Activated naive CD8-positive, alpha-beta T cell treated with anti-CD3 and anti-CD28 coated beads, Interleukin-2, amount 10 ng/mL, durations not matched to agents 7 days and 5 days (primary cell): ENCODE data around the gene ITIH5. TPM values are rescaled to one million over a fixed set of nuclear protein-coding genes. Genes with fewer than 3 reads are reported as not detected.
"Not testable (repeated sequence)": the region's sequence is repeated elsewhere in the genome, so short reads cannot be mapped to it uniquely, and the experiment has no call there.

Source experiments
- ATAC-seq: fragments of 150-1000 bp; cut with Tn5 transposase; one replicate; pipeline ENCODE4 v1.10.0; 2021; ENCODE audit warnings: low read depth, moderate library complexity
- POLR2A ChIA-PET: fragments of 350-600 bp; sonication (Branson Sonifier 250); formaldehyde crosslinking; loops from one replicate; lab custom pipeline; 2021; ENCODE audit warnings: antibody characterized with exemption; lab: Charles Lee
- DNase-seq: peaks from one replicate; pipeline ENCODE4 v3.0.0; 2021
- H3K27ac Mint-ChIP-seq: one replicate; pipeline ENCODE4 v1.8.0; 2022; ENCODE audit warnings: mild to moderate bottlenecking, mixed read lengths
- H3K27me3 Mint-ChIP-seq: one replicate; pipeline ENCODE4 v1.8.0; 2022; ENCODE audit warnings: mild to moderate bottlenecking, moderate library complexity, mixed read lengths
- H3K36me3 Mint-ChIP-seq: one replicate; pipeline ENCODE4 v1.8.0; 2021; ENCODE audit warnings: mild to moderate bottlenecking, mixed read lengths
- H3K4me1 Mint-ChIP-seq: one replicate; pipeline ENCODE4 v1.8.0; 2021; ENCODE audit warnings: mixed read lengths
- H3K4me3 Mint-ChIP-seq: one replicate; pipeline ENCODE4 v1.8.0; 2022; ENCODE audit warnings: mild to moderate bottlenecking, moderate library complexity, mixed read lengths
- H3K9me3 Mint-ChIP-seq: one replicate; pipeline ENCODE4 v1.8.0; 2021; ENCODE audit warnings: mixed read lengths
- total RNA-seq, 2 experiments: library from RNA; stranded (reverse); gene quantifications; one replicate each; pipeline ENCODE4 v1.2.3, GENCODE V29; 2021

The ITIH5 gene
- total RNA-seq, 2 experiments from 2014 or later: not detected

DNA sequence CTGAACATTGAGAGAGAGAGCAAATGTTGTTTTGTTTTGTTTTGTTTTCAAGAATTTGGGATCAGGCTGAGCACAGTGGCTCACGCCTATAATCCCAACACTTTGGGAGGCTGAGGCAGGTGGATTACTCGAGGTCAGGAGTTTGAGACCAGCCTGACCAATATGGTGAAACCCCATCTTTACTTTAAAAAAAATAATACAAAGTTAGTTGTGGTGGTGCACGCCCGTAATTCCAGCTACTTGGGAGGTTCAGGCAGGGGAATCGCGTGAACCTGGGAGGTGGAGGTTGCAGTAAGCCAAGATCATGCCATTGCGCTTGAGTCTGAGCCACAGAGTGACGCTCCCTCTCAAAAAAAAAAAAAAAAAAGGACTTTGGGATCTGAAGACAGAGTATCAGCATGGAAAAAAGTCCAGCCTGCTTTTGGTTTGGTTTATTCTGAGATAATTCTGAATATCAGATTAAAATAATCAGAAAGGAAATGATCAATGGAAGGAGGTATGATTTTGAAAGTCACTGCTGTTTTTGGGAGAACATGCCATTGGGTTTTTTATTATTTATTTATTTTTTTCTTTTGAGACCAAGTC is 34.5 kb upstream of the ITIH5 start:
- ATAC-seq (no peak), DNase-seq (no peak)
- H3K27me3 Mint-ChIP-seq: peaks cover 32% of the 10 kb centered on the region
- H3K27ac Mint-ChIP-seq: no peak overlapping the region
- no peak overlapping the region for H3K4me3 Mint-ChIP-seq
- H3K36me3 Mint-ChIP-seq: no peaks in the 10 kb centered on the region
- H3K4me1 Mint-ChIP-seq: no peaks in the 10 kb centered on the region
- POLR2A ChIA-PET: no interaction called here
- no peaks in the 10 kb centered on the region for H3K9me3 Mint-ChIP-seq

DNA sequence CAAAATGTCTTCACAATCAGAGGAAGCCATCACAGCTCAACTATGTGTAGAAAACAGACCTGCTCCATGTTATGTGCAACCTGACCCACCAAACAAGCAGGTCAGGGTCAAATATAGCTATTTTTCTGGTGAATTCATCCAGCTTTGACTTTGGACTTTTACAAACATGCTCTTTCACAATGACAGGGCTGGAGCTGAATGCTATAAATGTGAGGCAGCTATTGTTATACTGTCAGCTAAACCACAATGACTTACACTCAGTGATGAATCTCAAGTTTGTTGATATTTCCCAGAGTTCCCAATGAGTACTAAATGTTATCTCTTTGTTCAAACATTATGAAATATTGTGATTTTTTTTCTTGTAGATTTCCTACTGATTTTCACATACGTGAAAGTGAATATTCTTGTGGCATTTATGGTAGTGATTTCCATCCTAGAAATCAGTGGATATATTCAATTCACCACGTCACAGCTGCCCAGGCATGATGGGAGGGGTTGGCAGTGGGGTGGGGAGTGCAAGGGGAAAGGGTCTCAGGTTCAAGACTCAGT is 33.9 kb upstream of the ITIH5 start:
- Mint-ChIP-seq H3K4me3 (no peak overlapping the region), H3K9me3 (no peaks in the 10 kb centered on the region), H3K4me1 (no peaks in the 10 kb centered on the region), H3K36me3 (no peaks in the 10 kb centered on the region), H3K27ac (no peak overlapping the region), H3K27me3 (peaks cover 28% of the 10 kb centered on the region)
- DNase-seq (no peak), ATAC-seq (no peak)
- POLR2A ChIA-PET: no interaction called here

DNA sequence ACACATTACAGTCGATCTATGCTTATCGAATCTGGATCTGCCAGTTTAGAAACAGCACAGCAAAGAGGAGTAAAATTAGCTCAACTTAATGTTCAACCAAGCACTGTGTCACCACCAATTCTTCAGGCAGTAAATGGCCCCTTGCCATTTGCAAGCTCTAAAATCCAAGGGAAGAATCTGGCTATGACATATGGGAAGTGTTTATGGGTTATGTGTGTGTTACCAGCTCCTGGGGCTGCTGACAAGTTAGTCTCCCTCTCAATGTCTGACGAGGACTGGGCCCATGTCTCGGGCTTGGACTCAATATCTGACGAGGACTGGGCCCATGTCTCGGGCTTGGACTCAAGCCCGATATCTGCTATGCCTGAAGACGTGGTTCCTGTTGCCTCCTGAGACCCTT is 30.7 kb upstream of the ITIH5 start:
- no peak for DNase-seq
- peaks cover 5% of the 10 kb centered on the region for H3K27me3 Mint-ChIP-seq

DNA sequence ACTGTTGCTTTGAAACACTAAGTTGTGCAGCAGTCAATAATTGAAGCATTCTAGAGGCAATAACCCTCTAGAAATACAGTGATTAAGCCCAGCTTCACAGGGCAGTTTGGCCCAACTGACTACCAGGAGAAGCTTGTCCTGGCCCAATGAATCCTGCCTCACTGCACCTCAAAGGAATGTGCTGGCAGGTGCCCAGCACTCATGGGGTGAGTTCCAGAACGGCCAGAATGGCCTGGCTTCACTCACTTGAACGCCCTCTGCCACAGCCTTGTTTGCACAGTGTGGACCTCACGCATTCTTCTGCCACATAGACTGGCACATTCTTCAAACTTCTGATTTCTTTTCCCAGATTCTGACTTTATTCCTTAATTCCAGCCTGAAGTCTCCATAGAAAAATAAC is 29.8 kb upstream of the ITIH5 start:
- H3K27ac Mint-ChIP-seq: no peak overlapping the region
- no peaks in the 10 kb centered on the region for H3K4me1 Mint-ChIP-seq

More for the DNA sequence above, 30.7 kb upstream of the ITIH5 start:
- Mint-ChIP-seq H3K4me3 (no peak overlapping the region), H3K27ac (no peak overlapping the region), H3K36me3 (no peaks in the 10 kb centered on the region), H3K9me3 (peaks cover 7% of the 10 kb centered on the region), H3K4me1 (no peaks in the 10 kb centered on the region)
- ATAC-seq: no peak
- POLR2A ChIA-PET: no interaction called here

DNA sequence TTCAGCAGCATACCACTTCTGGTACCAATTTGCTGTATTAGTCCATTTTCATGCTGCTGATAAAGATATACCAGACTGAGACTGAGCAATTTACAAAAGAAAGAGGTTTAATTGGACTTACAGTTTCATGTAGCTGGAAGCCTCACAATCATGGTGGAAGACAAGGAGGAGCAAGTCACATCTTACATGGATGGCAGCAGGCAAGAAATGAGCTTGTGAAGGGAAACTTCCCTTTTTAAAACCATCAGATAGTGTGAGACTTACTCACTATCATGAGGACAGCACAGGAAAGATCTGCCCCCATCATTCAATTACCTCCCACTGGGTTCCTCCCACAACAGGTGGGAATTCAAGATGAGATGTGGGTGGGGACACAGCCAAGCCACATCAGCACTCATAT is 26.4 kb upstream of the ITIH5 start:
- H3K27ac Mint-ChIP-seq, H3K36me3 Mint-ChIP-seq, POLR2A ChIA-PET, ATAC-seq, DNase-seq, H3K4me1 Mint-ChIP-seq, H3K27me3 Mint-ChIP-seq, H3K4me3 Mint-ChIP-seq: not testable (repeated sequence)
- peaks cover 15% of the 10 kb centered on the region for H3K9me3 Mint-ChIP-seq

More for the DNA sequence above, 29.8 kb upstream of the ITIH5 start:
- H3K36me3 Mint-ChIP-seq: no peaks in the 10 kb centered on the region
- DNase-seq (no peak), ATAC-seq (no peak)
- peaks cover 2% of the 10 kb centered on the region for H3K27me3 Mint-ChIP-seq
- POLR2A ChIA-PET: no interaction called here
- no peak overlapping the region for H3K4me3 Mint-ChIP-seq
- H3K9me3 Mint-ChIP-seq: peaks cover 9% of the 10 kb centered on the region

DNA sequence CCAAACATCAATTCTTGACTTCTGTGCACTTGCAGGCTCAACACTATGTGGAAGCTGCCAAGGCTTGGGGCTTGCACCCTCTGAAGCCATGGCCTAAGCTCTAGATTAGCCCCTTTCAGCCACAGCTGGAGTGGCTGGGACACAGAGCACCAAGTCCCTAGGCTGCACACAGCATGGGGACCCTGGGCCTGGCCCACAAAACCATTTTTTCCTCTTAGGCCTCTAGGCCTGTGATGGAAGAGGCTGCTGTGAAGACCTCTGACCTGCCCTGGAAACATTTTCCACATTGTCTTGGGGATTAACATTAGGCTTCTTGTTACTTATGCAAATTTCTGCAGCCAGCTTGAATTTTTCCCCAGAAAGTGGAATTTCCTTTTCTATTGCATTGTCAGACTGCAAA is 25.6 kb upstream of the ITIH5 start:
- H3K27ac Mint-ChIP-seq, H3K27me3 Mint-ChIP-seq, H3K4me1 Mint-ChIP-seq, H3K4me3 Mint-ChIP-seq, H3K36me3 Mint-ChIP-seq, DNase-seq, POLR2A ChIA-PET, ATAC-seq: not testable (repeated sequence)
- H3K9me3 Mint-ChIP-seq: peaks cover 15% of the 10 kb centered on the region

DNA sequence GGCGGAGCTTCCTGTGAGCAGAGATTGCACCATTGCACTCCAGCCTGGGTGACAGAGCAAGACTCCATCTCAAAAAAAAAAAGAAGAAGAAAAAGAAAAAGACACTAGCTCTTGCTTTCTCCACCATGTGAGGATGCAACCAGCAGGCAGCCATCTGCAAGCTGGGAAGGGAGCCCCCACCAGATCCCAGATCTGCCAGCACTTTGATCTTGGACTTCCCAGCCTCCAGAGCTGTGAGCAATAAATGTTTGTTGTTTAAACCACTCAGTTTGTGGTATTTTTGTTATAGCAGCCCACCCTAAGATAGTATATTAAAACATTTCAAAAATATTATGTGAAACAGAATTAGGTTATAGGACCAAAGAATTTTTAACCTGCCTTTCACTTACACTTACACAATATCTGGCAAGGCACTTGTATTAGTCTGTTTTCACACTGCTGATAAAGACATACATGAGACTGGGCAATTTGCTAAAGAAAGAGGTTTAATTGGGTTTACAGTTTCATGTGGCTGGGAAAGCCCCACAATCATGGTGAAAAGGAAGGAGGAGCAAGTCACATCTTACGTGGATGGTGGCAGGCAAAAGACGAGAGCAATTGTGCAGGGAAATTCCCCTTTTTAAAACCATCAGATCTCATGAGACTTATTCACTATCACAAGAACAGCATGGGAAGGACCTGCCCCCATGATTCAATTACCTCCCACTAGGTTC is 24.3 kb upstream of the ITIH5 start:
- H3K4me3 Mint-ChIP-seq: not testable (repeated sequence)

DNA sequence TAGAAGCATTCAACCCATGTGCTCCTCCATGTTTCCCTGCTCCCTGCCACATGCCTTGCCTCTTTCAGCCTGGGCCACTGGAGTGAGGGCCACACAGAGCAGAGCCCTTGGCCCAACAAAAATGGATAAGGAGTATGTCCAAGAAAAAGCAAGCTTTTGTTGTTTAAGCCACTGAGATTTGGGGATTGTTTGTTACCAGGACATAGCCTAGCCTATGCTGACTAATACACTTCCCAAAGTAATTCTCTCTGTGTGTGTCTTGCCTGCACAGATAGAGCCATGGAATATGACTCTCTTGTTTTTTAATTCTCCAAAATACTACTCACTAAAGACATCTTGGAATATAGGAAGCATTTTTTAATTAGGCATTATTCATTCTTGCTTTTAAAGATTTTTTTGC is 22.8 kb upstream of the ITIH5 start:
- peaks cover 15% of the 10 kb centered on the region for H3K9me3 Mint-ChIP-seq
- H3K4me1 Mint-ChIP-seq: peaks cover 3% of the 10 kb centered on the region
- no peak for ATAC-seq
- DNase-seq: no peak
- no peak overlapping the region for H3K27ac Mint-ChIP-seq
- POLR2A ChIA-PET: no interaction called here
- H3K27me3 Mint-ChIP-seq: peaks cover 3% of the 10 kb centered on the region
- no peaks in the 10 kb centered on the region for H3K36me3 Mint-ChIP-seq
- H3K4me3 Mint-ChIP-seq: no peak overlapping the region

More for the DNA sequence above, 24.3 kb upstream of the ITIH5 start:
- not testable (repeated sequence) for DNase-seq, H3K36me3 Mint-ChIP-seq, ATAC-seq, H3K4me1 Mint-ChIP-seq, H3K27me3 Mint-ChIP-seq, H3K27ac Mint-ChIP-seq
- peaks cover 15% of the 10 kb centered on the region for H3K9me3 Mint-ChIP-seq
- POLR2A ChIA-PET: interaction anchor here (0.6 kb wide), 1 partner anchor 363 kb away, joined by 5 read pairs; the partner anchor contains the start of gene GATA3

DNA sequence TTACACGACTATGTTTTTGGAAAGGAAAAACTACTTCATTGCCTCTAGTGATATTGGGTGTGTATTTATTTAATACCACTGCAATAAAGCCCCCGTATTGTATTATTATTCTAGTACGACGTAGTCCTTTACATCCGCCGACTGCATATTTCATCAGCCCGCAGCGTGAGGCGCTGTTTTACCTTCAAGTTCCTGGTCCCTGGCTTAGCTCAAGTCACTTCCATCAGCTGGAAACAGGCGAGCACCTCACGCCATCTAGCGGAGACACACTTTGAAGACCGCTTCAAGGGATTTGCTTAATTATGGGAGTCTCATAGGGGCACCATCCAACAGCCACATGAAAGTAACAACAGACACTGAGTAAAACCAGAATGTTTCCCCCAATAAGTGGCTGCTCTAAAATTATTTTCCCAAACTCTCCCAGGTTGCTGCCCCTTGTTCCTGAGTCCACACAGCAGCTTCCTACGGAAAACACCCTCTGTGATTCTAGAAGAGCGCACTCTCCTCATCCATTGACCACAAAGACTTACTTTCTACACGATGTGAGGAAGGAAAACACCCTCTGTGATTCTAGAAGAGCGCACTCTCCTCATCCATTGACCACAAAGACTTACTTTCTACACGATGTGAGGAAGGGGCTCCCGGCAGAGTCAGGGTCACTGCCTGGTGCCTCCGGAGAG is 20.6 kb upstream of the ITIH5 start:
- Mint-ChIP-seq H3K9me3 (peaks cover 12% of the 10 kb centered on the region), H3K4me3 (no peak overlapping the region), H3K36me3 (no peaks in the 10 kb centered on the region), H3K27me3 (peaks cover 11% of the 10 kb centered on the region), H3K27ac (no peak overlapping the region), H3K4me1 (peaks cover 3% of the 10 kb centered on the region)
- POLR2A ChIA-PET: interaction anchor here (1.2 kb wide), 1 partner anchor 162 kb away, joined by 3 read pairs; no protein-coding TSS in a partner anchor
- ATAC-seq (peak; percentile 94), DNase-seq (peak; percentile 61)

DNA sequence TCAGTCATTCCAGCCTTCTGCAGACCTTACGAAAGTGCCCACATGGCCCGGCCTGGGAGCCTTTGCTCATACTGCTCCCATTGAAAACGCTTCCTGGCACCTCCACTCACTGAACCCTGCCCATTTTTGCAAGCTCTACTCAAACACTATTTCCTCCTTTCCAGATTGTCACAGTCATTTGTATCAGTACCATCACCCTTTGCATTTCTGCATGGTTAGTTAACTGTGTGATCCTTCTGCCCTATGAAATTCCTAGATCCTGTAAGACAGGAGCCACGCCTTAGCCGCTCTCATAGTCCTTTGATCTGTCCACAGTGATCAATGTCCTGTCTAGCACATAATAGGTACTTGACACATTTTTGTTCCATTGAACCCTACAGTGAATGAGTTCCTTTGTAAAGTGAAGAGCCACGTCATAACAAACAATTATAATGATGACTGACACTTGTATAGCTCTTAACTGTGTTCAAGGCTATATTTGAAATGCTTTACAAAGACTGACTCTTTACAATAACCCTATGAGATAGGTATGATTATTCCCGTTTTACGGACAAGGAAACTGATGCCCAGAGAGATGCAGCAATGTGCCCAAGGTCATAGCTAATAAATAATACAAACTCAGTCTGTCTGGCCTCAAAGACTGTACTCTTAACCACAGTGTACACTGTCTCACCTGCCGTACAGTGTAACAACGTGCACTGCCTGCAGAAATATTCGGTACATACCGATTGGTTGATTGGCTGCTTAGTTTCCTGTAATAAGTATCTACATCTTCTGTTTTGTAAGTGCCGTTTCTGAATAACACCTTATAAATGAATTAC is 19.8 kb upstream of the ITIH5 start:
- DNase-seq (no peak), ATAC-seq (no peak)
- Mint-ChIP-seq H3K9me3 (peaks cover 10% of the 10 kb centered on the region), H3K27me3 (peaks cover 14% of the 10 kb centered on the region), H3K4me3 (no peak overlapping the region), H3K36me3 (no peaks in the 10 kb centered on the region), H3K27ac (no peak overlapping the region), H3K4me1 (peaks cover 3% of the 10 kb centered on the region)
- POLR2A ChIA-PET: interaction anchor here (1.2 kb wide), 1 partner anchor 161 kb away, joined by 3 read pairs; no protein-coding TSS in a partner anchor

DNA sequence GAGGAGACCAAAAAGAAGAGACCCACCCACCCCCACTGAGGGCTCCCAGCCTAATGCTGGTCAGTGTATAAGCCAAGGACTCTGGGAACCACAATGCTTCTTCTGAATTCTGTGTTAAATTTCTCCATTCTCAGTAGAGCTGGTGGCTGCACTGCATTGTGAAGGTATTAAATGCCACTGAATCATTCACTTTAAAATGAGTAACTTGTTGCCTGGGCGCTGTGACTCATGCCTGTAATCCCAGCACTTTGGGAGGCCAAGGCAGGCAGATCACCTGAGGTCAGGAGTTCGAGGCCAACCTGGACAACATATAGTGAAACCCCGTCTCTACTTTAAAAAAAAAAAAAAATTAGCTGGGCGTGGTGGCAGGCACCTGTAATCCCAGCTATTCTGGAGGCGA is 13.3 kb upstream of the ITIH5 start:
- H3K9me3 Mint-ChIP-seq, ATAC-seq, H3K27ac Mint-ChIP-seq, DNase-seq, H3K4me1 Mint-ChIP-seq, H3K36me3 Mint-ChIP-seq, POLR2A ChIA-PET, H3K4me3 Mint-ChIP-seq: not testable (repeated sequence)
- H3K27me3 Mint-ChIP-seq: peaks cover 39% of the 10 kb centered on the region

DNA sequence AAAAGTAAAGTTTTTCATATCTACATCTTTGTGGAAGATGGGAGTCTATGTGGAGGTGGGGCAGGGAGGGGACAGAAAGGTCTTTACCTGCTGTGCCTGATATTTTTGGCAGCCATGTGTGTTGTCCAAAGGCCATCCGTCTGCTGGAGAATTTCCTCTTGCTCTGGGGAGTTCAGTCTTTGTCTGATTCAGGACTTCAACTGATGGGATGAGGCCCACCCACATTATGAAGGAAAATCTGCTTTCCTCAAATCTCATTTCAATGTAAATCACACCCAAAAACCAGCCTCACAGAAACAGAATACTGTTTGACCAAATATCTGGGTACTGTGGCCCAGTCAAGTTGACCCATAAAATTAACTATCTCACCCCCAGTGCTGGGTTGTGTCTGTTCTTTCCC is 12.5 kb upstream of the ITIH5 start:
- peaks cover 45% of the 10 kb centered on the region for H3K27me3 Mint-ChIP-seq
- H3K27ac Mint-ChIP-seq: no peak overlapping the region

More for the DNA sequence above, 12.5 kb upstream of the ITIH5 start:
- H3K9me3 Mint-ChIP-seq: peaks cover 3% of the 10 kb centered on the region
- no peak for DNase-seq
- H3K36me3 Mint-ChIP-seq: no peaks in the 10 kb centered on the region
- H3K4me1 Mint-ChIP-seq: no peaks in the 10 kb centered on the region
- H3K4me3 Mint-ChIP-seq: no peak overlapping the region
- POLR2A ChIA-PET: no interaction called here
- ATAC-seq: no peak
